Neural progenitor cell (in vitro differentiated cells): ENCODE measurements around the gene UMAD1. TPM values are rescaled to one million over a fixed set of nuclear protein-coding genes. Genes with fewer than 3 reads are reported as not detected.

Experiments used
- DNase-seq: peaks from one replicate; pipeline ENCODE4 v3.0.0-alpha.2; 2016; ENCODE audit warnings: low spot score
- H2AFZ ChIP-seq: fragments of 200-600 bp; sonication (generic); replicated peaks from 2 replicates; pipeline ENCODE4 v1.6.1; 2016; ENCODE audit warnings: antibody characterized with exemption
- H3F3A ChIP-seq: fragments of 200-600 bp; sonication (generic); 2 replicates; pipeline ENCODE4 v1.6.1; 2016; ENCODE audit warnings: antibody characterized with exemption, low read depth
- H3K27ac ChIP-seq: fragments of 200-600 bp; sonication (generic); 2 replicates; pipeline ENCODE4 v1.5.1; 2016; ENCODE audit warnings: mild to moderate bottlenecking
- H3K27me3 ChIP-seq: fragments of 200-600 bp; sonication (generic); 2 replicates; pipeline ENCODE4 v1.6.1; 2016; ENCODE audit warnings: mild to moderate bottlenecking, moderate library complexity
- H3K36me3 ChIP-seq: fragments of 200-600 bp; sonication (generic); 2 replicates; pipeline ENCODE4 v1.5.1; 2016
- H3K4me1 ChIP-seq: fragments of 200-600 bp; sonication (generic); 2 replicates; pipeline ENCODE4 v1.6.1; 2016; ENCODE audit warnings: mixed run types
- H3K4me2 ChIP-seq: fragments of 200-600 bp; sonication (generic); 2 replicates; pipeline ENCODE4 v1.6.1; 2016
- H3K4me3 ChIP-seq: fragments of 200-600 bp; sonication (generic); 2 replicates; pipeline ENCODE4 v1.5.1; 2016
- H3K79me2 ChIP-seq: fragments of 200-600 bp; sonication (generic); 2 replicates; pipeline ENCODE4 v1.6.1; 2016; ENCODE audit warnings: low read depth
- H3K9ac ChIP-seq: fragments of 200-600 bp; sonication (generic); 2 replicates; pipeline ENCODE4 v1.6.1; 2016
- H3K9me3 ChIP-seq: fragments of 200-600 bp; sonication (generic); 2 replicates; pipeline ENCODE4 v1.5.1; 2016; ENCODE audit warnings: low read depth
- H4K20me1 ChIP-seq: fragments of 200-600 bp; sonication (generic); 2 replicates; pipeline ENCODE4 v1.6.1; 2016; ENCODE audit warnings: low read depth
- H3K27ac Mint-ChIP-seq: 3 replicates; pipeline ENCODE4 v1.8.0; 2021; ENCODE audit warnings: mixed read lengths
- H3K27me3 Mint-ChIP-seq: 2 replicates; pipeline ENCODE4 v1.8.0; 2022; ENCODE audit warnings: low read depth, mild to moderate bottlenecking, inconsistent platforms, moderate library complexity, mixed read lengths; ENCODE audit not compliant: insufficient read depth
- H3K36me3 Mint-ChIP-seq: 3 replicates; pipeline ENCODE4 v1.8.0; 2021; ENCODE audit warnings: mixed read lengths
- H3K4me1 Mint-ChIP-seq: 3 replicates; pipeline ENCODE4 v1.8.0; 2021; ENCODE audit warnings: mixed read lengths
- H3K4me3 Mint-ChIP-seq: 3 replicates; pipeline ENCODE4 v1.8.0; 2021; ENCODE audit warnings: mild to moderate bottlenecking, moderate library complexity, mixed read lengths
- H3K9me3 Mint-ChIP-seq: 3 replicates; pipeline ENCODE4 v1.8.0; 2020; ENCODE audit warnings: mixed read lengths
- EZH2 ChIP-seq: fragments of 200-600 bp; sonication (generic); IDR thresholded peaks from 2 replicates; pipeline ENCODE4 v1.6.1; 2017; ENCODE audit warnings: antibody characterized with exemption, mild to moderate bottlenecking, moderate library complexity
- EZH2phosphoT487 ChIP-seq: fragments of 200-600 bp; sonication (generic); IDR thresholded peaks from 2 replicates; pipeline ENCODE4 v1.6.1; 2017; ENCODE audit warnings: antibody characterized with exemption
- total RNA-seq: library from RNA; depleted of rRNA; stranded (reverse); fragments of >200 nt; gene quantifications from 2 replicates; pipeline ENCODE4 v1.2.3, GENCODE V29; 2015; ENCODE audit warnings: low replicate concordance
- TF ChIP-seq, protein P1 (sequence below): fragments of 200-600 bp; sonication (generic); IDR thresholded peaks from 2 replicates; pipeline ENCODE4 v1.5.1; 2017; ENCODE audit warnings: antibody characterized with exemption, mild to moderate bottlenecking

Gene UMAD1
- total RNA-seq, 1 donor from 2014 or later, result 23.0 TPM

DNA sequence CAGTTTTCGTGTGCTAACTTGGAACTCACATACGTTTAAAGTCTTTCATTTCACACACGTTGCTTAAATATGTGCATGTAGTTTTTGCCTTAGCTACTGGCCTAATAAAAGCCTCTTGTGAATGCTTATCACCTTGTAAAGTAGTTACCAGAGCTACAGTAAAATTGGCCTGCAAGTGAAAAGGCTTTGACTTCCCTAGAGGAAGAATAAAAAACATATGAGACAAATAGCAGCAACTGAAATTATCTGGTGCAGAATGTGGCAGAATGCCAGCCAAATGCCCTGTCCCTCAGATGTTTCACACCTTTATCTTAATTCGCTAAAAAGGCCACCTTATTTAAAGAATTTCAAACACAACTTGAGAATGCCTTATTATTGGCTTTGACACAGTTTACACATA, 105.9 kb downstream of the UMAD1 start:
- Histone ChIP-seq H3K4me2 (no peak overlapping the region), H4K20me1 (no peaks in the 10 kb centered on the region), H3K36me3 (no peaks in the 10 kb centered on the region), H2AFZ (no peak overlapping the region), H3K4me1 (peaks cover 7% of the 10 kb centered on the region), H3K9me3 (no peaks in the 10 kb centered on the region), H3K9ac (no peak overlapping the region), H3F3A (peaks cover 5% of the 10 kb centered on the region), H3K79me2 (no peaks in the 10 kb centered on the region), H3K4me3 (no peak overlapping the region), H3K27me3 (no peaks in the 10 kb centered on the region), H3K27ac (no peak overlapping the region)
- Mint-ChIP-seq H3K27me3 (no peaks in the 10 kb centered on the region), H3K36me3 (no peaks in the 10 kb centered on the region), H3K27ac (no peak overlapping the region), H3K9me3 (no peaks in the 10 kb centered on the region), H3K4me1 (peaks cover 3% of the 10 kb centered on the region), H3K4me3 (no peak overlapping the region)
- TF ChIP-seq EZH2 (no peak), EZH2phosphoT487 (no peak)
- TF ChIP-seq, protein P1, sequence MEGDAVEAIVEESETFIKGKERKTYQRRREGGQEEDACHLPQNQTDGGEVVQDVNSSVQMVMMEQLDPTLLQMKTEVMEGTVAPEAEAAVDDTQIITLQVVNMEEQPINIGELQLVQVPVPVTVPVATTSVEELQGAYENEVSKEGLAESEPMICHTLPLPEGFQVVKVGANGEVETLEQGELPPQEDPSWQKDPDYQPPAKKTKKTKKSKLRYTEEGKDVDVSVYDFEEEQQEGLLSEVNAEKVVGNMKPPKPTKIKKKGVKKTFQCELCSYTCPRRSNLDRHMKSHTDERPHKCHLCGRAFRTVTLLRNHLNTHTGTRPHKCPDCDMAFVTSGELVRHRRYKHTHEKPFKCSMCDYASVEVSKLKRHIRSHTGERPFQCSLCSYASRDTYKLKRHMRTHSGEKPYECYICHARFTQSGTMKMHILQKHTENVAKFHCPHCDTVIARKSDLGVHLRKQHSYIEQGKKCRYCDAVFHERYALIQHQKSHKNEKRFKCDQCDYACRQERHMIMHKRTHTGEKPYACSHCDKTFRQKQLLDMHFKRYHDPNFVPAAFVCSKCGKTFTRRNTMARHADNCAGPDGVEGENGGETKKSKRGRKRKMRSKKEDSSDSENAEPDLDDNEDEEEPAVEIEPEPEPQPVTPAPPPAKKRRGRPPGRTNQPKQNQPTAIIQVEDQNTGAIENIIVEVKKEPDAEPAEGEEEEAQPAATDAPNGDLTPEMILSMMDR, result no peak
- no peak for DNase-seq

DNA sequence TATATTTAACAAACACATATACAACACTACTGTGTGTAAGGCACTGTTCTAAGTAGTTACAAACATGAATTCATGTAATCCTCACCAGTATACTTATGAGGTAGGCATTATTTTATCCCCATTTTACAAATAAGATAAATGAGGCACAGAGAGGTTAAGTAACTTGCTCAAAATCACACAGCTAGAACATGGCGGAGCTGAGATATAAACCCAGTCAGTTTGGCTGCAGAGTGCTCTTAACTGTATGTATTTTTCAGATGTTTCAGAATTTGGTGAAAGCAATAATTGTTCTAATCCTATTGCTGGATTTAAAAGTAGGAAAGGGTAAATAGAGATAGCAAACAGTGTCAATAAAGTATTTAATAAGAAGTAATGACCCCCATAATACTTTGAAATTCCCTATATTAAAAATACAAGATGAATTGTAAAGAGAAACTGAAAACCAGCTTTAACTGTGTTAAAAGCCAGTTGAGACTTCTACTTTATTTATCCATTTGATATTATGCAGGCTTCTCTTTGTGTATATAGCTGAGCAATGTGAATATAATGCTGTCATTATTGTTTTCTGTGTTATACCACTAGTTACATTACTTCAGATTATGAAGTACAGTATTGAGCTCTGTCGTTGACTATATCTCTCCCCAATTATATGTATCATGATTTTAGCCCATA, 110.2 kb downstream of the UMAD1 start:
- H3K36me3 Mint-ChIP-seq, result no peaks in the 10 kb centered on the region
- H3K27ac Mint-ChIP-seq, result no peak overlapping the region
- peaks cover 7% of the 10 kb centered on the region for H3K4me1 ChIP-seq
- DNase-seq, result no peak
- no peaks in the 10 kb centered on the region for H3K79me2 ChIP-seq
- peaks cover 5% of the 10 kb centered on the region for H3F3A ChIP-seq
- H3K4me2 ChIP-seq, result no peak overlapping the region
- H3K4me3 Mint-ChIP-seq, result no peak overlapping the region
- H3K36me3 ChIP-seq, result no peaks in the 10 kb centered on the region
- peaks cover 3% of the 10 kb centered on the region for H3K4me1 Mint-ChIP-seq
- H3K27me3 ChIP-seq, result no peaks in the 10 kb centered on the region
- no peaks in the 10 kb centered on the region for H4K20me1 ChIP-seq
- no peak for TF ChIP-seq EZH2
- H3K9ac ChIP-seq, result no peak overlapping the region
- no peaks in the 10 kb centered on the region for H3K27me3 Mint-ChIP-seq
- H2AFZ ChIP-seq, result no peak overlapping the region
- no peak overlapping the region for H3K27ac ChIP-seq
- H3K9me3 Mint-ChIP-seq, result no peaks in the 10 kb centered on the region
- no peaks in the 10 kb centered on the region for H3K9me3 ChIP-seq
- no peak overlapping the region for H3K4me3 ChIP-seq

DNA sequence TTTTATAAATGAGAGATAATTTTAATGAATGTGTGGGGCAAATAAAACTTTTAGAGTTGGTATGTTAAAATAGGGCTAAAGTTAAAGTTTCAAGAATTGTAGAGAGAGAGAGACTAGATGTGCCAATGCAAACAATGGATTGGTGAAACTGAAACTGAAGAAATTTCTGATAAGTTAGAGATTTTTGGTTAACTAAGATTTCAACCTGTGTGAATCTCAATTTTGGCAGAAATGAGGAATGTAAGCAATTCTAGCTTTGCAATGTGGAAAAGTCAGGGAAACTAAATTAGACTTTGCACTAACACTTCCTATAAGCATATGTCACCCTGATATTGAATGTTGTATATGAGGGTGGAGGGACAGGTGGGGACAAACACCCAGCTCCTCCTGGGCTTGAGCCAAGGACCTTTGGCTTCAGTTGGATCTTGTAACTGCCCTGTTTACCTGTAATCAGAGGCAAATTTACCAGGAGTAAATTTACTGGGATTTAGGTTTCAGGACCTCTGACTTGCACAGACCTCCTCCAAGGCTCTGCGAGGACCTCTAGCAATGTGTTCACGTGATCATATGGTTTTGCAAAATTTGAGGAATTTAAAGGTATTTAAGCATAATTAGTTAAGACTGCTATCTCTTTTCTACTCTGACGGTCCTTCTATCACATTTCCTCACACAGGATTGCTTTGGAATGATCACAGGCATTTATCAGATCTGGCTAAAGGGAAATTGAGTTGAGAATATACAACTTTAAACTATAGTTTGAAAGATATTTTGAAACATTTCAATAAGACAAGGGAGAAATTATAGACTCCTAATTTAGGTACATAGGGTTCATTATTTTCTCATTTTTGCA, 110.9 kb downstream of the UMAD1 start:
- Mint-ChIP-seq H3K27me3 (no peaks in the 10 kb centered on the region), H3K4me1 (peaks cover 3% of the 10 kb centered on the region), H3K4me3 (no peak overlapping the region), H3K27ac (no peak overlapping the region), H3K9me3 (no peaks in the 10 kb centered on the region), H3K36me3 (no peaks in the 10 kb centered on the region)
- Histone ChIP-seq H3F3A (peaks cover 5% of the 10 kb centered on the region), H3K27me3 (no peaks in the 10 kb centered on the region), H3K9ac (no peak overlapping the region), H3K9me3 (no peaks in the 10 kb centered on the region), H4K20me1 (no peaks in the 10 kb centered on the region), H3K36me3 (no peaks in the 10 kb centered on the region), H3K4me1 (peaks cover 7% of the 10 kb centered on the region), H2AFZ (no peak overlapping the region), H3K79me2 (no peaks in the 10 kb centered on the region), H3K4me3 (no peak overlapping the region), H3K27ac (no peak overlapping the region), H3K4me2 (no peak overlapping the region)
- no peak for TF ChIP-seq EZH2
- TF ChIP-seq EZH2phosphoT487, result no peak
- TF ChIP-seq, protein P1, result no peak
- DNase-seq, result no peak

DNA sequence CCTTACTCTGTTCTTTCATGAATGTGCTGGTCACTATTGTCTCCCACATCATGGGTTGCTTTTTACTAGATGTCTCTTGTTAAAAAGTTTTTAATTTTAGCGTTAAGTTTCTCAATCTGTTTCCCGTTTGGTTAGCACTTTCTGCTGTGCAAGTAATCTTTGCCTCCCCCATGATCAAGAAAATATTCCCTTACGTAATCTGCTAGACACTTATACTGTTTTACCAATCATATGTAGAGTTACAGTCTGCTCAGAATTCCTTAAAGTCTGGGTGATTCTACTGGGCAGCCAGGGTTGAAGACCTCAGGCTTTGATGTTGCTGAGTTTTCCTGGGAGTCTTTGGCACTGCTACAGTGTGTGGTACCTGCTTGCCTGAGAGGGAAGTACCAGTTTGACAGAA, 116.0 kb downstream of the UMAD1 start:
- Histone ChIP-seq H2AFZ (no peak overlapping the region), H3K4me1 (peaks cover 6% of the 10 kb centered on the region), H3K9ac (no peak overlapping the region), H4K20me1 (no peaks in the 10 kb centered on the region), H3F3A (no peaks in the 10 kb centered on the region), H3K4me2 (no peak overlapping the region), H3K9me3 (no peaks in the 10 kb centered on the region), H3K36me3 (no peaks in the 10 kb centered on the region), H3K27ac (no peak overlapping the region), H3K4me3 (no peak overlapping the region), H3K27me3 (no peaks in the 10 kb centered on the region), H3K79me2 (no peaks in the 10 kb centered on the region)
- H3K9me3 Mint-ChIP-seq, result no peaks in the 10 kb centered on the region
- no peak for DNase-seq
- no peaks in the 10 kb centered on the region for H3K4me1 Mint-ChIP-seq
- H3K36me3 Mint-ChIP-seq, result no peaks in the 10 kb centered on the region
- TF ChIP-seq, protein P1, result no peak
- TF ChIP-seq EZH2phosphoT487, result no peak
- no peak for TF ChIP-seq EZH2
- H3K27ac Mint-ChIP-seq, result no peak overlapping the region
- no peak overlapping the region for H3K4me3 Mint-ChIP-seq
- no peaks in the 10 kb centered on the region for H3K27me3 Mint-ChIP-seq
